Right lobe of liver (tissue), 4 donors: ENCODE data around the gene TRMT61A.

ENCODE experiments used
- CTCF ChIP-seq, 4 donors: fragments of 200-600 bp in 3 of 4; fragments of 450-650 bp in 1 of 4; IDR thresholded peaks; one replicate each; pipeline versions ENCODE4 v1.5.1 to v1.8.0; 2016 to 2022; ENCODE audit warnings: antibody characterized with exemption in 4 of 4, mild to moderate bottlenecking in 2 of 4
- POLR2A ChIP-seq: fragments of 450-650 bp; IDR thresholded peaks from one replicate; pipeline ENCODE4 v1.6.1; 2017; ENCODE audit warnings: antibody characterized with exemption, mild to moderate bottlenecking
- donor health status: DM: no; HTN: no; CAD: no.
- donor health status: DM: no; HTN: no; CAD: no.
- donor health status: DM: no; HTN: yes; CAD: no.

- TF ChIP-seq CTCF (IDR thresholded peaks at IDR 0.05) (no peak), POLR2A (no peak)
Observed at GRCh38 chr14:103578401-103579075, 49.5 kb downstream of the TRMT61A start.
